NCI-H128 (cell line): ENCODE data around the gene MT1H.

Experiments
- DNase-seq: peaks from one replicate; lab custom pipeline; 2025; ENCODE audit not compliant: unreplicated experiment; lab: John Stamatoyannopoulos, UW

MT1H gene

GRCh38 chr16:56684256-56684925 is 14.8 kb downstream of the MT1H start:
- no peak for DNase-seq

GRCh38 chr16:56684926-56685590 is 15.4 kb downstream of the MT1H start:
- no peak for DNase-seq

GRCh38 chr16:56686758-56687157 is 17.1 kb downstream of the MT1H start:
- DNase-seq: no peak

GRCh38 chr16:56688762-56689161 is 19.1 kb downstream of the MT1H start:
- no peak for DNase-seq

GRCh38 chr16:56689171-56689570 is 19.6 kb downstream of the MT1H start:
- no peak for DNase-seq

GRCh38 chr16:56690420-56691122 is 21.0 kb downstream of the MT1H start:
- no peak for DNase-seq

- DNase-seq: no peak
Observed at GRCh38 chr16:56691885-56692284, 22.3 kb downstream of the MT1H start.

- DNase-seq: no peak
Observed at GRCh38 chr16:56695246-56695645, 25.6 kb downstream of the MT1H start.

- no peak for DNase-seq
Observed at GRCh38 chr16:56697456-56698155, 28.0 kb downstream of the MT1H start.

- DNase-seq: no peak
Observed at GRCh38 chr16:56700195-56700594, 30.6 kb downstream of the MT1H start.

GRCh38 chr16:56700631-56701030 is 31.0 kb downstream of the MT1H start:
- DNase-seq: no peak

- DNase-seq: no peak
Observed at GRCh38 chr16:56701534-56701933, 31.9 kb downstream of the MT1H start.

GRCh38 chr16:56702836-56703235 is 33.2 kb downstream of the MT1H start:
- DNase-seq: no peak

- DNase-seq: no peak
Observed at GRCh38 chr16:56708525-56709442, 39.2 kb downstream of the MT1H start.

- DNase-seq: no peak
Observed at GRCh38 chr16:56709443-56710040, 39.9 kb downstream of the MT1H start.

- DNase-seq: no peak
Observed at GRCh38 chr16:56710181-56710737, 40.6 kb downstream of the MT1H start.

- no peak for DNase-seq
Observed at GRCh38 chr16:56711862-56712261, 42.2 kb downstream of the MT1H start.

GRCh38 chr16:56713794-56714193 is 44.2 kb downstream of the MT1H start:
- no peak for DNase-seq

- no peak for DNase-seq
Observed at GRCh38 chr16:56715126-56715525, 45.5 kb downstream of the MT1H start.

GRCh38 chr16:56716761-56717160 is 47.1 kb downstream of the MT1H start:
- DNase-seq: no peak
